ENCODE measurements around the gene GSG1.

DNA sequence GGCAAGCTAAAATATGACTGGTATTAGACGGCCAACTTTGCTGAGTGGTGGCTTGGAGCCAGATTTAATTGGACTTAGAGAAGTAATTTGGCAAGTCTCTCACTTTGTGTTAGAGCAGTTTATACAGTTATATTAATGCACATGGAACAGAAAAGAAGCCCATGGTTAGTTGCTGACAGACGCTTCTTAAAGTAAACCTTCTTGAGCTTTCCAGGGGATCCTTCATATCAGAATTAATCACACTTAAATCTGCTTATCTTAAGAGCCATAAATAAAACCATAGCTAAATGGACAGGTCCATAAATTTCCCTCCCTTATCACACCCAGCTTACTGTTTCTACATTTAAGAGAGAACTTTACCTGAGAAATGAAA, 9.6 kb downstream of the GSG1 start:
- TF ChIP-seq, protein P1, sequence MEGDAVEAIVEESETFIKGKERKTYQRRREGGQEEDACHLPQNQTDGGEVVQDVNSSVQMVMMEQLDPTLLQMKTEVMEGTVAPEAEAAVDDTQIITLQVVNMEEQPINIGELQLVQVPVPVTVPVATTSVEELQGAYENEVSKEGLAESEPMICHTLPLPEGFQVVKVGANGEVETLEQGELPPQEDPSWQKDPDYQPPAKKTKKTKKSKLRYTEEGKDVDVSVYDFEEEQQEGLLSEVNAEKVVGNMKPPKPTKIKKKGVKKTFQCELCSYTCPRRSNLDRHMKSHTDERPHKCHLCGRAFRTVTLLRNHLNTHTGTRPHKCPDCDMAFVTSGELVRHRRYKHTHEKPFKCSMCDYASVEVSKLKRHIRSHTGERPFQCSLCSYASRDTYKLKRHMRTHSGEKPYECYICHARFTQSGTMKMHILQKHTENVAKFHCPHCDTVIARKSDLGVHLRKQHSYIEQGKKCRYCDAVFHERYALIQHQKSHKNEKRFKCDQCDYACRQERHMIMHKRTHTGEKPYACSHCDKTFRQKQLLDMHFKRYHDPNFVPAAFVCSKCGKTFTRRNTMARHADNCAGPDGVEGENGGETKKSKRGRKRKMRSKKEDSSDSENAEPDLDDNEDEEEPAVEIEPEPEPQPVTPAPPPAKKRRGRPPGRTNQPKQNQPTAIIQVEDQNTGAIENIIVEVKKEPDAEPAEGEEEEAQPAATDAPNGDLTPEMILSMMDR (IDR thresholded peaks at IDR 0.05; ENCODE audit: extremely low read depth in 1 of 2, insufficient read depth in 1 of 2, low read depth in 1 of 2, low read length in 2 of 2), result no peak
- TF ChIP-seq MYC (IDR thresholded peaks at IDR 0.05; ENCODE audit: low read depth, low read length), result no peak

Data from endothelial cell of umbilical vein (primary cell).